Occipital lobe (tissue), 2 donors: Measurements from ENCODE around the gene ADORA2A. TPM values are rescaled to one million over a fixed set of nuclear protein-coding genes. Genes with fewer than 3 reads are reported as not detected.
"Not testable (repeated sequence)": the region's sequence is repeated elsewhere in the genome, so short reads cannot be mapped to it uniquely, and the experiment has no call there.

Experiments used
- DNase-seq: peaks from one replicate; lab custom pipeline; 2025; lab: John Stamatoyannopoulos, UW
- total RNA-seq: library from RNA; depleted of rRNA; stranded (reverse); fragments of >200 nt; gene quantifications from one replicate; pipeline ENCODE4 v1.2.3, GENCODE V29; 2014

ADORA2A gene
- total RNA-seq, 1 donor from 2014 or later: 8.0 TPM

- DNase-seq: no peak
Observed at GRCh38 chr22:24482998-24483397, 55.6 kb downstream of the ADORA2A start.

- no peak for DNase-seq
Observed at GRCh38 chr22:24483976-24484545, 56.7 kb downstream of the ADORA2A start.

- DNase-seq: no peak
Observed at GRCh38 chr22:24485170-24485569, 57.8 kb downstream of the ADORA2A start.

GRCh38 chr22:24485608-24486007, 58.2 kb downstream of the ADORA2A start:
- DNase-seq: no peak

GRCh38 chr22:24486501-24486921, 59.1 kb downstream of the ADORA2A start:
- no peak for DNase-seq

- no peak for DNase-seq
Observed at GRCh38 chr22:24489011-24489410, 61.6 kb downstream of the ADORA2A start.

- DNase-seq: not testable (repeated sequence)
Observed at GRCh38 chr22:24489434-24489833, 62.0 kb downstream of the ADORA2A start.

Other genes with a start within 250 kb of the ADORA2A start
- gene SUSD2, start 246.1 kb upstream of the ADORA2A start, total RNA-seq: not detected
- 0.94 TPM for gene GGT5, start 182.5 kb upstream of the ADORA2A start, total RNA-seq
- 49.0 TPM for gene SPECC1L, start 156.8 kb upstream of the ADORA2A start, total RNA-seq
- not detected for gene UPB1, start 67.7 kb downstream of the ADORA2A start, total RNA-seq
- gene GUCD1, start 127.5 kb downstream of the ADORA2A start, total RNA-seq: 48.7 TPM
- 124 TPM for gene SNRPD3, start 128.4 kb downstream of the ADORA2A start, total RNA-seq
- 5.3 TPM for gene LRRC75B, start 165.5 kb downstream of the ADORA2A start, total RNA-seq
- gene GGT1, start 175.6 kb downstream of the ADORA2A start, total RNA-seq: 2.2 TPM